CD4-positive, alpha-beta T cell treated with Interleukin-17A for 4 hours (primary cell): ENCODE results near the gene EAPP.
"Not testable (repeated sequence)": the region's sequence is repeated elsewhere in the genome, so short reads cannot be mapped to it uniquely, and the experiment has no call there.

ENCODE experiments used
- DNase-seq: peaks from one replicate; pipeline ENCODE4 v3.0.0-alpha.2; 2020; ENCODE audit warnings: mixed read lengths

Gene EAPP

DNA sequence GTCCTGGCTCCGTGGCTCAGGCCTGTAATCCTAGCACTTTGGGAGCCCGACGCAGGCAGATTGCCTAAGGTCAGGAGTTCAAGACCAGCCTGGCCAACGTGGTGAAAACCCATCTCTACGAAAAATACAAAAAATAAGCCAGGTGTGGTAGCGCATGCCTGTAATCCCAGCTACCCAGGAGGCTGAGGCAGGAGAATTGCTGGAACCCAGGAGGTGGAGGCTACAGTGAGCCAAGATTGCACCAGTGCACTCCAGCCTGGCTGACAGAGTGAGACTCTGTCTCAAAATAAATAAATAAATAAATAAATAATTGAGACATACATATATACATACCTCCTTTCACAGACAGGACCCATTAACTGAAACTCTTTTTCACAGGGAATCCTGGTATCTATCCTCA lies 1.4 kb downstream of the EAPP start:
- not testable (repeated sequence) for DNase-seq

DNA sequence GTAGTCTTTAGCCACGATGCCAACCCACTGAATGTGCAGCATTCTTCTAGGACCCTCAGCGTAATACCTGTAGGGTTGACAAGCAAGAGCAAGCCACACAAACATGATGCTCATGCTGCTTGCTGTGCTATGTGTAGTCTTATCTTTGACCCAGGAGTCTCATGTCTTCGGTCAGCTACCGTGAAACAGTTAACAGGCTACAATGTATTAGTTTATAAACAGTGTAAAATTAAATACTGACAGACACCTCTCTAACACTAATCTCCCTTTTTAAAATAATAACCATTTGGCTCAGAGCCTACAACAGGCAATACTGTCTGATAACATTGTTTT lies 1.9 kb downstream of the EAPP start:
- DNase-seq = no peak

GRCh38 chr14:34536951-34537676 lies 2.4 kb downstream of the EAPP start:
- DNase-seq = no peak

DNA sequence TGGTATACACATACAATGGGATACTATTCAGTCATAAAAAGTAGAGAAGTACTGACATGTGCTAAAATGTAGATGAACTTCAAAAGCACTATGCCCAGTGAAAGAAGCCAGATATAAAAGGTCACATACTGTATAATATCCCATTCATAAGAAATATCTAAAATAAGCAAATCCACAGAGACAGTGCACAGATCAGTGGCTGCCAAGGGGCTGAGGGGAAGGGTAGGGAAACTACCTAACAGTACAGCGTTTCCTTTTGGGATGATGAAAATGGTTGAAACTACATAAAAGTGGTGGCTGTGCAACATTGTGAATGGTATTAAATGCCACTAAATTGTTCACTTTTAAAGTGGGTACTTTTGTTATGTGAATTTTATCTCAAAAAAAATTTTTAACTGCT lies 11.9 kb downstream of the EAPP start:
- DNase-seq = no peak

DNA sequence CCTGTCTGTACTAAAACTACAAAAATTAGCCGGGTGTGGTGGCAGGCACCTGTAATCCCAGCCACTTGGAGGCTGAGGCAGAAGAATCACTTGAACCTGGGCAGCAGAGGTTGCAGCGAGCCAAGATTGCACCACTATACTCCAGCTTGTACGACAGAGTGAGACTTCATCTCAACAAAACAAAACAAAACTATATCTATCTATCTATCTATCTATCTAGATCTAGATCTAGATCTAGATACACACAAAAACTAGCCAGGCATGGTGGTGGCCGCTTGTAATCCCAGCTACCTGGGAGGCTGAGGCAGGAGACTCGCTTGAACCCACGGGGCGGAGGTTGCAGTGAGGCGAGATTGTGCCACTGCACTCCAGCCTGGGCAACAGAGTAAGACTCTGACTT lies 15.3 kb downstream of the EAPP start:
- DNase-seq = not testable (repeated sequence)

- DNase-seq = no peak
Observed at GRCh38 chr14:34522496-34522895, 17.0 kb downstream of the EAPP start.

- DNase-seq = not testable (repeated sequence)
Observed at GRCh38 chr14:34521071-34521470, 18.4 kb downstream of the EAPP start.

DNA sequence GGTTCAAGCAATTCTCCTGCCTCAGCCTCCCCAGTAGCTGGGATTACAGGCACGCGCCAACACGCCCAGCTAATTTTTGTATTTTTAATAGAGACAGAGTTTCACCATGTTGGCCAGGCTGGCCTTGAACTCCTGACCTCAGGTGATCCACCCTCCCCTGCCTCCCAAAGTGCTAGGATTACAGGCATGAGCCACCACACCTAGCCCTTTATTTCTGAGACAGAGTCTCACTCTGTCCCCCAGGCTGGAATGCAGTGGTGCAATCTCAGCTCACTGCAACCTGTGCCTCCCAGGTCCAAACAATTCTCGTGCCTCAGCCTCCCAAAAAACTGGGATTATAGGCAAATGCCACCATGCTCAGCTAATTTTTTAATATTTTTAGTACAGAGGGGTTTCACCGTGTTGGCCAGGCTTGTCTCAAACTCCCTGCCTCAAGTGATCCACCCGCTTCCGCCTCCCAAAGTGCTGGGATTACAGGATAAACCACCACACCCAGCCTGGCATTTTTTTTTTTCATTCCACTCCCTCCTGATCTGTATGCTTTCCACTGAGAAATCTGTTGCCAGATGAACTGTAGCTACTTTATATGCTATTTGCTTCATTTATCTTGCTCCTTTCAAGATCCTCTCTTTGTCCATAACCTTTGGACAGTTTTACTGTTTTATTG lies 19.1 kb downstream of the EAPP start:
- not testable (repeated sequence) for DNase-seq

GRCh38 chr14:34507884-34508283 lies 31.6 kb downstream of the EAPP start:
- DNase-seq = no peak

GRCh38 chr14:34507459-34507858 lies 32.0 kb downstream of the EAPP start:
- no peak for DNase-seq

GRCh38 chr14:34505124-34505491 lies 34.4 kb downstream of the EAPP start:
- not testable (repeated sequence) for DNase-seq

DNA sequence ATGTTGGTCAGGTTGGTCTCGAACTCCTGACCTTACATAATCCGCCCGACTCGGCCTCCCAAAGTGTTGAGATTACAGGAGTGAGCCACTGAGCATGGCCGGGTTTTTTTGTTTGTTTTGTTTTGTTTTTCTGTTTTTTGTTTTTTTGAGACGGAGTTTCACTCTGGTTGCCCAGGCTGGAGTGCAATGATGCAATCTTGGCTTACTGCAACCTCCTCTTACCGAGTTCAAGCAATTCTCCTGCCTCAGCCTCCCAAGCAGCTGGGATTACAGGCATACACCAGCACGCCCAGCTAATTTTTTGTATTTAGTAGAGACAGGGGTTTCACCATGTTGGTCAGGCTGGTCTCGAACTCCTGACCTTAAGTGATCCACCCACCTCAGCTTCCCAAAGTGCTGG lies 35.5 kb downstream of the EAPP start:
- DNase-seq = not testable (repeated sequence)

DNA sequence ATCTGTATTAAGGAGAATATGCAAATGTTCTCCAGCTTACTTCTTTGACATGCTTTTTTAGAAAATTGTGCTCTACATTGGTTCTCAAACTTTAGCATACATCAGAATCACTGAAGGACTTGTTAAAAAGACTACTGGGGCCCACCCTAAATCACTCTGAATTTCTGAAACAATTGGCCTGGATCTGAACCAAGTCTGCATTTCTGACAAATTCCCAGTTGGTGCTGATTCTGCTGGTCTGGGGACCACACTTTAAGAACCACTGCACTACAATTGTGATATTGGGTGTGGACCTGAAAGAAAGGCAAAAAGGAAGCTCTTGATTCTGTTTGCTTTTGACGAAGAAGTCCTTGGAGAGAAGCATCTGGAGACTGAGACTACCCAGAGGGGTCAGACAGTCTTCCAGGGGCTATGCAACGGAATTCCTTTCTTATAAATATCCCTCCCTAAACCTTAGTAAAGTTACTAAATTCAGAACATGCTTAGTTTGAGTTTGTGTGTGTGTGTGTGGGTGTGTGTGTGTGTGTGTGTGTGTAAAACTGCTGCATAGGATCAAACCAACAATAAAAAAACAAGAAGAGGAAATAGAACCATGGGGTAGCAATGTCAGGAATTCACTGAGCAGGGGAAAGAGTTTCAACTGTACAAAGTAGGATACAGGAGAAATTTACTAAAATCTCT lies 36.8 kb downstream of the EAPP start:
- no peak for DNase-seq

DNA sequence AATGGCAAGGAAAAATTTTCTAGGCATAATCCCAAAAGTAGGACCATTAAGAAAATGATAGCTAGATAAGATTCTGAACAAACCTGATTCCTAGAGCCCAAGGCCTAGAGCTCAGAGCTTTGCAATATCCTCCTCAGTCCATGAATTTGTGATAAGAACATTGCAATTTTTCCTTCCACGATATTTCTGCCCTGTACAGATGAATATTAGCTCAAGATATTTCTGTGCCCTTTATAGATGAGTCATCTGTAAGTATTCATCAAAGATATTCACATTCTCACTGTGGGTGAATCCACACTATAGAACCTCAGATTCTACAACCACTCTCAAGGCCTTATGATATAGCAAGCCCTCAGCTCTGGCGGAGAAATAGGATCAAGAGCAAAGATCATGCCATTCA lies 37.5 kb downstream of the EAPP start:
- no peak for DNase-seq

- DNase-seq = no peak
Observed at GRCh38 chr14:34501004-34501580, 38.4 kb downstream of the EAPP start.

DNA sequence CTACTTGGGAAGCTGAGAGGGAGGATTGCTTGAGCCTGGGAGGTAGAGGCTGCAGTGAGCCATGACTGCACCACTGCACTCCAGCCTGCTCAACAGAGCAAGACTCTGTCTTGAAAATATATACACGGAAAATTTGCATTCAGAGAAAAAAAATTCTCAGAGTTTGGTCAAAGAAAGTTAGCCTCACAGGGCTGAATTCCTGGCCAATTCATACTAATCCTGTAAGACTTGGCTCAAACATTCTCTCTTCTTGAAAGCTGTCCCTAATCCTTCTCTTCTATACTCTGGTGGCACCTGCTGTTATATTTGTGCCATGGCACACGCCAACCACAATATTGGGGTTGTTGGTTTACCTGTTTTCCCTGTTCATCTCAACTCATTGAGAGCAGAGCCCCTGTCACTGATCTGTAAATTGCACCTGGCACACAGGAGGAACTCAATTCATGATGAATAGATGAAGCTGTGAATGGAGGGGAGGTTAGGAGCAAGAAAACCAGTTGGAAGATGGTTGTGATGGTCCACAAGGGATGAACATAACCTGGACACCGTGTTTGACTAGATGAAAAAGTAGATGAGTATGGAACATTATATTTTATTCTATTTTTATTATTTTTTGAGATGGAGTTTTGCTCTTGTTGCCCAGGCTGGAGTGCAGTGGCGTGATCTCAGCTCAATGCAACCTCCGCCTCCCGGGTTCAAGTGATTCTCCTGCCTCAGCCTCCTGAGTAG lies 40.7 kb downstream of the EAPP start:
- DNase-seq = peak; percentile 6

- no peak for DNase-seq
Observed at GRCh38 chr14:34496679-34497513, 42.6 kb downstream of the EAPP start.

DNA sequence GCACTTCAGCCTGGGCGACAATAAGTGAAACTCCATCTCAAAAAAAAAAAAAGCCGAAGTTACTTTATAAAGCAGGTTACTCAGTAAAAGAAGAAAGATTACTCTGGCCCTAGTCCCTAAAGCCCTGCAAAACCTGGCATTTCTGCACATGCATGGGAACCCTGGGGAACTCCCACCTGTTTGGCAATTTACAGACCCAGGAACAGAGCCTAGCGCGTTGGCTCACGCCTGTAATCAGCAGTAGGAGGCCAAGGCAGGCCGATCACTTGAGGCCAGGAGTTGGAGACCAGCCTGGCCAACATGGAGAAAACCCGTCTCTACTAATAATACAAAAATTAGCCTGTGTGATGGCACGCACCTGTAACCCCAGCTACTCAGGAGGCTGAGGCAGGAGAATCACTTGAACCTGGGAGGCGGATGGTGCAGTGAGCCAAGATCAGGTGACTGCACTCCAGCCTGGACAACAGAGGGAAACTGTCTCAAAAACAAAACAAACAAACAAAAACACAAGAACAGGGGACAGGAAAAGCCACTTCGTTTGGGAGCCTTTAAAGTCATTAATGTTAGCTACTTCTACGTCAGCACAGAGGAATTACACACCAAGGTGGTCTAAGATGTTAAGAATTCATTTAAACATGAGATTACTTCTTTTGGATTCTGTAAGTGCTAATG lies 43.4 kb downstream of the EAPP start:
- DNase-seq = no peak

- DNase-seq = no peak
Observed at GRCh38 chr14:34489324-34489723, 50.2 kb downstream of the EAPP start.

DNA sequence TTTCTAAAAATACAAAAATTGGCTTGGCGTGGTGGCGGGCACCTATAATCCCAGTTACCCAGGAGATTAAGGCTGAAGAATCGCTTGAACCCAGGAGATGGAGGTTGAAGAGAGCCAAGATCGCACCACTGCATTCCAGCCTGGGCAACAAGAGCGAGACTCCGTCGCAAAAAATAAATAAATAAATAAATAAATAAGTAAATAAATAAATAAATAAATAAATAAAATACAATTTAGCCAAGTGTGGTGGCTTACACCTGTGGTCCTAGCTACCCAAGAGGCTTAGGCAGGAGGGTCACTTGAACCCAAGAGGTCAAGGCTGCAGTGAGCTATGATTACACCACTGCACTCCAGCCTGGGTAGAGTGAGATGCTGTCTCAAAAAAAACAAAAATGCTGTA lies 51.0 kb downstream of the EAPP start:
- DNase-seq = no peak

DNA sequence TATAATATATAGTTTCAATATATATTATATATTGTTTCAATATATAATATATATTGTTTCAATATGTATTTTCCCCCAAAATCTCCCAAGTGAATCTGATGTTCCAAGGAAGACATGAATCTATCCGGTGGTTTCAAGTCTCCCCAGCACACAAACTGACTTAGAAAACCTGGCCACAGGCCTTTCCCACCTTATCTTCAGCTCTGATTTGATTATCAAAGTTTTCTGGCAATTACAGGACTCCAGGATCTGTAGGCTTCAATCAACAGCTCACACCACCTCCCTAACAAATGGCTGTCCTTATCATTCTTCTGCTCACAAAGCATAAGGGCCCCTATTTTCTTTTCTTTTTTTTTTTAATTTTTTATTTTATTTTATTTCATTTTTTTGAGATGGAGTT lies 54.8 kb downstream of the EAPP start:
- DNase-seq = no peak

GRCh38 chr14:34482463-34482862 lies 57.0 kb downstream of the EAPP start:
- DNase-seq = no peak
